GM12873 (cell line): ENCODE data around the gene PCSK4.

Source experiments
- TF ChIP-seq, protein P1 (sequence below): IDR thresholded peaks from 2 replicates; pipeline ENCODE4 v1.5.1; 2012; ENCODE audit warnings: low read depth, mild to moderate bottlenecking, moderate library complexity, low read length, control low read depth; ENCODE audit not compliant: insufficient read depth; ENCODE audit errors: missing control alignments

The PCSK4 gene

DNA sequence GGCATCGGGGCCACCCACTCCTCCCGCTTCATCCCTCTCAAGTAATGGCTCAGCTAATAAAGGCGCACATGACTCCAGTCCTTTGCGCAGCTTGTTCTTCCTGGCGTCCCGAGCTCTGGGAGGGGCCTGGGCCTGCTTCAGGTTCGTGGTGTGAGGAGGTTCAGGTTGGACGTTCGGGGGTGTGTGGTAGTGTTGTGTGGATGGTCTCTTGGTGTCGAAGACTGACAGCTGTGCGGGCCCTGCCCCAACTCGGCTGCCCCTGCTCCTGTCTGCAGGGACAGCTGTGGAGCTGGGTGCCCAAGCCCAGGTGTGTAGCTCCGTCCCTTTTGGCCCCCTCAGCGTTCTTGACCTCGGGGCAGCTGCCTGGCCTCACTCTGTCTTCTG is 49.7 kb downstream of the PCSK4 start:
- TF ChIP-seq, protein P1, sequence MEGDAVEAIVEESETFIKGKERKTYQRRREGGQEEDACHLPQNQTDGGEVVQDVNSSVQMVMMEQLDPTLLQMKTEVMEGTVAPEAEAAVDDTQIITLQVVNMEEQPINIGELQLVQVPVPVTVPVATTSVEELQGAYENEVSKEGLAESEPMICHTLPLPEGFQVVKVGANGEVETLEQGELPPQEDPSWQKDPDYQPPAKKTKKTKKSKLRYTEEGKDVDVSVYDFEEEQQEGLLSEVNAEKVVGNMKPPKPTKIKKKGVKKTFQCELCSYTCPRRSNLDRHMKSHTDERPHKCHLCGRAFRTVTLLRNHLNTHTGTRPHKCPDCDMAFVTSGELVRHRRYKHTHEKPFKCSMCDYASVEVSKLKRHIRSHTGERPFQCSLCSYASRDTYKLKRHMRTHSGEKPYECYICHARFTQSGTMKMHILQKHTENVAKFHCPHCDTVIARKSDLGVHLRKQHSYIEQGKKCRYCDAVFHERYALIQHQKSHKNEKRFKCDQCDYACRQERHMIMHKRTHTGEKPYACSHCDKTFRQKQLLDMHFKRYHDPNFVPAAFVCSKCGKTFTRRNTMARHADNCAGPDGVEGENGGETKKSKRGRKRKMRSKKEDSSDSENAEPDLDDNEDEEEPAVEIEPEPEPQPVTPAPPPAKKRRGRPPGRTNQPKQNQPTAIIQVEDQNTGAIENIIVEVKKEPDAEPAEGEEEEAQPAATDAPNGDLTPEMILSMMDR = no peak

- TF ChIP-seq, protein P1 = no peak
Observed at GRCh38 chr19:1438933-1439354, 51.2 kb downstream of the PCSK4 start.

GRCh38 chr19:1438035-1438932 is 51.9 kb downstream of the PCSK4 start, which contains the start of gene RPS15:
Gene RPS15 (plus strand): TSS chr19:1438396. CDS start chr19:1438426, 30 bp downstream.
- TF ChIP-seq, protein P1 = peak; percentile 97

DNA sequence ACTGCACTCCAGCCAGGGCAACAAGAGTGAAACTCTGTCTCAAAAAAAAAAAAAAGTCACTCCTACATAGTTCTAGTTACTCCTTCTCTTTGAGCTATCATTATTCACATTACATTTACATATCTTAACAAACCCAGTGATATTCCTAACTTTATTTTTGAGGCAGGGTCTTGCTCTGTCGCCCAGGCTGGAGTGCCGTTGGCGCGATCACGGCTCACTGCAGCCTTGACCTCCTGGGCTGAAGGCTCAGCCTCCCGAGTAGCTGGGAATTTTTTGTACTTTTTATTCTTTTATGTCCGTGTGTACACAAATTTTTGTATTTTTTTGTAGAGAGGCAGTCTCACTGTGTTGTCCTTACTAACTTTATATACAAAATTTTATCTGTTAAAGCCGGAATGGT is 52.5 kb downstream of the PCSK4 start:
- TF ChIP-seq, protein P1 = no peak

DNA sequence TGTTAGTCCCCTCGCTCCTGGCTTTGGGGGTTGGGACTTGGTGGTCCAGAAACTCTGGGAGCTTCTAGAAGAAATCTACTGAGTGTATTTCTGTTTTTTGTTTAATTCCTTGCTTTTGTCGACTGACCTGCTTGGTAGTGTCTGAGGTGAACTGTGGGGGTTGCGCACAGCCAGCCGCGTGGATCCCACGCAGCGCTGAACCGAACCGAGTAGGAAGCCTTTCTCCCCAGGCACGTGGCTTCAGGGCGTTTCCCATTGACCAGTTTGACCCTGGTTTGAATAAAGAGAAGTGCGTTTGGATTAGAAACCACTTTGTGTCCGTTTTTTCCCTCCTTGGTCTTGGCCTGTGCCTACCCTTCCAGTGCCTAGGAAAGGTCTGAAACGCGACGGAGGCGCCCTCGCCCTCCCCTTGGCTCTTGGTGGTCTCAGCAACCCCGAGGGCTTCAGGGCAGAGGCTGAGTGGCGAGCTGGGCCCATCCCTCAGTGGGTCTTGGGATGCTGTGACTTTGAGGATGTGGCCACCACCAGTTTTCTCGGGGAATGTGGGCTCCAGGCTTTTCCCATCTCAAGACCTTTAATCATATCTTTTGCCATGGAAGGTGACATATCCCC is 54.7 kb downstream of the PCSK4 start:
- TF ChIP-seq, protein P1 = no peak

GRCh38 chr19:1434577-1435060 is 55.5 kb downstream of the PCSK4 start:
- TF ChIP-seq, protein P1 = no peak

DNA sequence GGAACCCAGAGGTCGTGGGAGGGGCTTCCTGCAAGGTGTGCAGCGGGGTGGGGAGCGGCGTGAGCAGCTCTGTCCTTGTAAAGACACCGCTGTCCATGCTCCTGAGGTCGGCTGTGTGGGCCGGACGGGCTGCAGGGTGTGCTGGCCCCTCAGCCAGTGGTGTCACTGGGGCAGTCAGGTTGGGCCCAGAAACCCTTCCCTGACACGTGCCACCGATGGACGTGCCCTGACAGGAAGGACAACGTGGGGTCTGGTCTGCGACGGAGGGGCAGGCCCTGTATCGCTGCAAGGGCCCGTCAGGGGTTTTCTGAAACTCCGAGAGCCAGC is 56.1 kb downstream of the PCSK4 start:
- TF ChIP-seq, protein P1 = no peak
